ENCODE measurements around the gene RPL29.

Gene RPL29

GRCh38 chr3:51944451-51945021 is 51.2 kb downstream of the RPL29 start:
- no peak for DNase-seq

Data from NCI-H2171 treated with DMSO at 0.1 percent for 48 hours (cell line).